Chondrocyte (in vitro differentiated cells): ENCODE results near the gene PAPLN. TPM values are rescaled to one million over a fixed set of nuclear protein-coding genes. Genes with fewer than 3 reads are reported as not detected.
A peak's percentile ranks its signal among the peaks of the same experiment; 100 is the strongest.

ENCODE experiments used
- DNase-seq: peaks from one replicate; pipeline ENCODE4 v3.0.0; 2021; ENCODE audit warnings: mixed read lengths, low spot score
- H3K27ac Mint-ChIP-seq: one replicate; pipeline ENCODE4 v1.8.0; 2021; ENCODE audit warnings: mild to moderate bottlenecking, moderate library complexity, mixed read lengths; ENCODE audit not compliant: unreplicated experiment
- H3K27me3 Mint-ChIP-seq: 2 replicates; pipeline ENCODE4 v1.8.0; 2021; ENCODE audit warnings: low read depth, mixed read lengths
- H3K36me3 Mint-ChIP-seq: 2 replicates; pipeline ENCODE4 v1.8.0; 2021; ENCODE audit warnings: low read depth, mixed read lengths
- H3K4me1 Mint-ChIP-seq: 2 replicates; pipeline ENCODE4 v1.8.0; 2021; ENCODE audit warnings: low read depth, mild to moderate bottlenecking, mixed read lengths
- H3K4me3 Mint-ChIP-seq: one replicate; pipeline ENCODE4 v1.8.0; 2021; ENCODE audit warnings: mild to moderate bottlenecking, moderate library complexity, mixed read lengths; ENCODE audit not compliant: unreplicated experiment
- H3K9me3 Mint-ChIP-seq: 2 replicates; pipeline ENCODE4 v1.8.0; 2021; ENCODE audit warnings: low read depth, mixed read lengths
- CTCF ChIP-seq: fragments of 200-600 bp; sonication (generic); IDR thresholded peaks from 2 replicates; pipeline ENCODE4 v1.5.0; 2021; ENCODE audit warnings: antibody characterized with exemption, mild to moderate bottlenecking, moderate library complexity
- total RNA-seq: library from RNA; stranded (reverse); gene quantifications from 3 replicates; pipeline ENCODE4 v1.2.1, GENCODE V29; 2021

PAPLN gene
- total RNA-seq, 1 donor from 2014 or later, result 16.8 TPM

- Mint-ChIP-seq H3K36me3 (no peaks in the 10 kb centered on the region), H3K27ac (peak overlapping the region; percentile 81), H3K4me1 (peaks cover 65% of the 10 kb centered on the region), H3K27me3 (peaks cover 2% of the 10 kb centered on the region), H3K4me3 (peak overlapping the region; percentile 75), H3K9me3 (no peaks in the 10 kb centered on the region)
- TF ChIP-seq CTCF, result no peak
- DNase-seq, result no peak
These were observed 1.1 kb downstream of the PAPLN start for GRCh38 chr14:73238424-73238852.

- DNase-seq, result no peak
- no peaks in the 10 kb centered on the region for H3K27me3 Mint-ChIP-seq
- H3K4me1 Mint-ChIP-seq, result peaks cover 65% of the 10 kb centered on the region
- TF ChIP-seq CTCF, result no peak
- H3K27ac Mint-ChIP-seq, result peak overlapping the region; percentile 75
- peak overlapping the region; percentile 75 for H3K4me3 Mint-ChIP-seq
- H3K9me3 Mint-ChIP-seq, result no peaks in the 10 kb centered on the region
- H3K36me3 Mint-ChIP-seq, result no peaks in the 10 kb centered on the region
These were observed 1.6 kb downstream of the PAPLN start for GRCh38 chr14:73238941-73239340.

- Mint-ChIP-seq H3K27ac (peak overlapping the region; percentile 75), H3K27me3 (no peaks in the 10 kb centered on the region), H3K4me1 (peaks cover 65% of the 10 kb centered on the region), H3K4me3 (peak overlapping the region; percentile 75), H3K36me3 (no peaks in the 10 kb centered on the region), H3K9me3 (no peaks in the 10 kb centered on the region)
- peak; percentile 23 for TF ChIP-seq CTCF
- no peak for DNase-seq
These were observed 2.3 kb downstream of the PAPLN start for GRCh38 chr14:73239393-73240241.

- Mint-ChIP-seq H3K27me3 (no peaks in the 10 kb centered on the region), H3K36me3 (peaks cover 2% of the 10 kb centered on the region), H3K4me1 (peaks cover 53% of the 10 kb centered on the region), H3K4me3 (no peak overlapping the region), H3K9me3 (no peaks in the 10 kb centered on the region), H3K27ac (no peak overlapping the region)
- DNase-seq, result no peak
- TF ChIP-seq CTCF, result no peak
These were observed 3.6 kb downstream of the PAPLN start for GRCh38 chr14:73240816-73241480.

- no peaks in the 10 kb centered on the region for H3K9me3 Mint-ChIP-seq
- no peaks in the 10 kb centered on the region for H3K27me3 Mint-ChIP-seq
- no peak overlapping the region for H3K27ac Mint-ChIP-seq
- H3K36me3 Mint-ChIP-seq, result peaks cover 2% of the 10 kb centered on the region
- TF ChIP-seq CTCF, result no peak
- peaks cover 51% of the 10 kb centered on the region for H3K4me1 Mint-ChIP-seq
- DNase-seq, result no peak
- H3K4me3 Mint-ChIP-seq, result no peak overlapping the region
These were observed 4.3 kb downstream of the PAPLN start for GRCh38 chr14:73241481-73242165.
